AG10803 (cell line): Measurements from ENCODE around the gene RSAD2.
A peak's percentile ranks its signal among the peaks of the same experiment; 100 is the strongest.

Experiments
- DNase-seq: peaks from one replicate; pipeline ENCODE4 v3.0.0; 2010; ENCODE audit warnings: low read depth
- H3K4me3 ChIP-seq: 2 replicates; pipeline ENCODE4 v1.5.1; 2011; ENCODE audit warnings: mild to moderate bottlenecking, low read length, control low read depth
- CTCF ChIP-seq: conservative IDR thresholded peaks from 2 replicates; pipeline ENCODE4 v1.5.1; 2011; ENCODE audit warnings: mild to moderate bottlenecking, low read length, control low read depth, inconsistent platforms

The RSAD2 gene

GRCh38 chr2:6913415-6914157, 36.0 kb downstream of the RSAD2 start:
- TF ChIP-seq CTCF: no peak
- H3K4me3 ChIP-seq: no peak overlapping the region
- no peak for DNase-seq

DNA sequence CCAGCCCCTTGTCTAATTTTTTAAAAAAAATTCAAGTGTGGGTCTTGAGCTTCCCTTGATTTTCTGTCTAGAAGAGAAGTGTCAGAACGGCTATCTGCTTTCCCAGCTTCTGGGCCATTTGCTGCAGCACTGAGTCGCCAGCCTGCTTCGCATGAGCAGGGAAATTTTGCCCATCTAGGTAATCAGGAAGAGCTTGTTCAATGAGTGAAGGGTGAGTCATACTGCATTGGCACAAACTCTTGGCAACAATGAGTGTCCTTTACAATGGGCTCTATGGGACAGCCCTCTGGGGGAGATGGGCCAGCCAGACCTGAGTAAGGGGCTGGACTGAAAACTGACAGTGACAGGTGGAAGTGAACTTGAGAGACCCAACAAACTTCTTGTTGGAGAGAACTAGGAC, 37.3 kb downstream of the RSAD2 start:
- no peak for TF ChIP-seq CTCF
- DNase-seq: peak; percentile 13
- no peak overlapping the region for H3K4me3 ChIP-seq

DNA sequence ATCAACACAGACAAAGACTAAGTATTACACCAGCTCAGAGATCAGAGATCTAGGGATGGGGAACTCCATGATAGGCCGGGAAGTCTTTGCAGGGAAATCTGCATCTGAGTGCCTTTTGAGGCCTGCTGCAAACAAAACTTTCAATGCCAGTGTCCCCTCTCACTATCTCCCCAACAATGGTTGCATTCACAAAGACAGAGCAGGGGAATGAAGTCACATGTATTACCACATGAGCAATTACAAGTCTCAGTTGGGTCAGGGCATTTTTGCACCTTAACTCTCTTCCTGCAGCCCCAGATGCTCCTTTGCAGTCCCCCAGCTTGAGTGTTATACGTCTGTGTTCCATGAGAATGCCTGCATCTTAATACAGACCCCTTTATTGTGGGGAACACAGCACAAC, 37.8 kb downstream of the RSAD2 start:
- no peak overlapping the region for H3K4me3 ChIP-seq
- no peak for DNase-seq
- TF ChIP-seq CTCF: no peak

DNA sequence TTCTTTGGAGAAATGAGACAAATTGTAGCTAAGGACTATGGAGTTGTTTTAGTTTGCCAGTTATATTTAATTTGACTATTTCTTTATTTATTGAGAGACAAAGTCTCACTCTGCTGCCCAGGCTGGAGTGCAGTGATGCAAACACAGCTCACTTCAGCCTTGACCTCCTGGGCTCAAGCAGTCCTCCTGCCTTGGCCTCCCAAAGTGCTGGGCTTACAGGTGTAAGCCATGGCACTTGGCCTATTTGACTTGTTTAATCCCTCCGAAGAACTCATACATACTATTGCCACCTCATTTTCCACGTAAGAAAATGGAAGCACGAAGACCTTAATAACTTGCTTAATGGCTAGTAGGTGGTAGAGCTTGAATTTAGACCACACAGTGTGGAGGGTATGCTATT, 38.6 kb downstream of the RSAD2 start:
- no peak for TF ChIP-seq CTCF
- H3K4me3 ChIP-seq: no peak overlapping the region
- no peak for DNase-seq

- peak overlapping the region; percentile 34; the same call in 1 of the 2 replicates for H3K4me3 ChIP-seq
- no peak for DNase-seq
- TF ChIP-seq CTCF: no peak
Observed at GRCh38 chr2:6916736-6917070, 39.1 kb downstream of the RSAD2 start.

DNA sequence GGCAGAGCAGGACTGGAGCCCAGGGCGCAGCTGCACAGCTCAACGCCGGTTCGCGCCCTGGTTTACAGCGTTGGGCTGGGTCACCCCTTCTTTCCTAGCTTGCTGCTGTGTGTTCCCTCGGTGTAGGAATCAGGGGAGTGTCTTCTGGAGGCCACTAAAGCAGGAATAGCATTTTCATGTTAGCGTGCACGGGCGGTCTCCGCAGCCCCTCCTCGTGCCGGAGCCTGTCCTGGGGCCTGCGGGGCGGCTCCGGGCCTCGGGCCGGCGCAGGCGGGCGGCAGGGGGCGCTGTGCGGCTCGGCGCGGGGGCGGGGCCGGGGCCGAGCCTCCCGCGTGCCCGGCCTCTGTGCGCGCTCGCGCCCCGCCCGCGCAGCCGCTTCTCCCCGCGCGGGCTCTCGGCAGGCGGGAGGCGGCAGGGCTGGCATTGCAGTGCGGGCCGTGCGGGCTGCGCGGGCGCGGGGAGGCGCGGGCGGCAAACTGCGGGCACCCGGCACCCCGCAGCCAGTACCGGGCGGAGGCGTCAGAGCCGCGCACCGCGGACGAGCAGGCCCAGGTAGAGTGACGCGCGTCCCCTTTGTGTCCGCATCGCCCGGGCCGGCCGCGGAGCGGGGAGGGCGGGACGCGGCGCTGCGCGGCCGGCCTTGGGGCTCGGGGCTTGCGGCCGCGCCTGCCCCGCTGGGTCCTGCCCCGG, 39.6 kb downstream of the RSAD2 start, which contains the start of gene RNF144A:
RNF144A (plus strand) TSS at position 342 of the 690 bp plus-strand sequence. CDS start 79,515 bp downstream, outside the sequence.
- TF ChIP-seq CTCF: no peak; the same call in 1 of the 2 replicates
- DNase-seq: peak; percentile 26
- H3K4me3 ChIP-seq: peak within 1 kb of the TSS; percentile 47
